ENCODE data around the gene RFTN1.
A peak's percentile ranks its signal among the peaks of the same experiment; 100 is the strongest.

The RFTN1 gene, protein sequence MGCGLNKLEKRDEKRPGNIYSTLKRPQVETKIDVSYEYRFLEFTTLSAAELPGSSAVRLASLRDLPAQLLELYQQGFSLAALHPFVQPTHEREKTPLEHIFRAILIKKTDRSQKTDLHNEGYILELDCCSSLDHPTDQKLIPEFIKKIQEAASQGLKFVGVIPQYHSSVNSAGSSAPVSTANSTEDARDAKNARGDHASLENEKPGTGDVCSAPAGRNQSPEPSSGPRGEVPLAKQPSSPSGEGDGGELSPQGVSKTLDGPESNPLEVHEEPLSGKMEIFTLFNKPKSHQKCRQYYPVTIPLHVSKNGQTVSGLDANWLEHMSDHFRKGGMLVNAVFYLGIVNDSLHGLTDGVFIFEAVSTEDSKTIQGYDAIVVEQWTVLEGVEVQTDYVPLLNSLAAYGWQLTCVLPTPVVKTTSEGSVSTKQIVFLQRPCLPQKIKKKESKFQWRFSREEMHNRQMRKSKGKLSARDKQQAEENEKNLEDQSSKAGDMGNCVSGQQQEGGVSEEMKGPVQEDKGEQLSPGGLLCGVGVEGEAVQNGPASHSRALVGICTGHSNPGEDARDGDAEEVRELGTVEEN

DNA sequence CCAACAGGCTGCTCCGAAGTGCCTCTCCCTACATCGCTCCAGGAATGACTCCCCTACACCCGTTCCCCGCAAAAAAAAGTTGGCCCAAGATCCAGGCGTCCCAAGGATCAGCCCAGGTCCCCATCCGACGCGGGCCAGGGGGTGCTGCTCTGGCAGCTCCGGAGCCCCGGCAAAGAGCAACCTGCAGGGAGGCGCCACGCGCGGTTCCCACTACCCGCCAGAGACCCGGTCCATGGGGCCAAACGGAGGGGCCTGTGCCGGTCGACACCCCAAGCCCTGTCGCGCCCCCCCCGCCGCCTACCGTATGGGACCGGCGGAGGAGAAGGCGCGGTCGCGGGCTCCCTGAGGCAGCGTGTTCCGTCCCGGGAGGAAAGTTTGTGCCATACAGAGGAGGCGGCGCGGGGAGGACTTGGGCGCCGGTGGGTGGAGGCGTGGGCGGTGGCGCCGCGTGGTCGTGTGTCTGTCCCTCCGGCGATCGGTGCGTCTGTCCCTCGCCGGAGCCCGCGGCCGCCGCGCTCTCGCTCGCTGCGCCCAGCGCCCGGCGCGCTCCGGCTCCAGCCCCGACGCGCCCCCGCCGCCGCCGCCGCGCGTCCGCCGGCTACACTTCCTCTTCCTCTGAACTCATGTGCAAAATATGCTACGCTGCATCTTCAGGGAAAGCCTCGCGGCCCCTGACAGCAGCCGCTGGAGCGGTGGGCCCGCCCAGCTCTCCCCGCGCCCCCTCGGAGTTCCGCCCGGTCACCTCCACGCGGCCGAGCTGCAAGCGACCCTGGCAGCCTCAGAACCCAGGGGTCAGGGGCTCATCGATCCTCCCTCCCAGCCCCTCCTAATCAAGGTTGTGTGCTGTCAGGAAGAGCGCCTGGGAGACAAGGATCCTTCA, at the start of gene RFTN1:
TSS of gene RFTN1 (minus strand) at position 559 of the 880 bp plus-strand sequence. CDS start 19,830 bp downstream, outside the sequence.
- no peaks in the 10 kb centered on the region for H3K36me3 Mint-ChIP-seq
- ATAC-seq (ENCODE audit: low read depth) (peak; percentile 26), DNase-seq (ENCODE audit: low spot score in 2 of 2) (peak; percentile 55 to 58)
- H3K27me3 Mint-ChIP-seq: peaks cover 15% of the 10 kb centered on the region
- peak within 1 kb of the TSS; percentile 91 for H3K27ac Mint-ChIP-seq
- peaks cover 56% of the 10 kb centered on the region for H3K4me1 Mint-ChIP-seq
- no peaks in the 10 kb centered on the region for H3K9me3 Mint-ChIP-seq
- H3K4me3 Mint-ChIP-seq: peak within 1 kb of the TSS; percentile 89

DNA sequence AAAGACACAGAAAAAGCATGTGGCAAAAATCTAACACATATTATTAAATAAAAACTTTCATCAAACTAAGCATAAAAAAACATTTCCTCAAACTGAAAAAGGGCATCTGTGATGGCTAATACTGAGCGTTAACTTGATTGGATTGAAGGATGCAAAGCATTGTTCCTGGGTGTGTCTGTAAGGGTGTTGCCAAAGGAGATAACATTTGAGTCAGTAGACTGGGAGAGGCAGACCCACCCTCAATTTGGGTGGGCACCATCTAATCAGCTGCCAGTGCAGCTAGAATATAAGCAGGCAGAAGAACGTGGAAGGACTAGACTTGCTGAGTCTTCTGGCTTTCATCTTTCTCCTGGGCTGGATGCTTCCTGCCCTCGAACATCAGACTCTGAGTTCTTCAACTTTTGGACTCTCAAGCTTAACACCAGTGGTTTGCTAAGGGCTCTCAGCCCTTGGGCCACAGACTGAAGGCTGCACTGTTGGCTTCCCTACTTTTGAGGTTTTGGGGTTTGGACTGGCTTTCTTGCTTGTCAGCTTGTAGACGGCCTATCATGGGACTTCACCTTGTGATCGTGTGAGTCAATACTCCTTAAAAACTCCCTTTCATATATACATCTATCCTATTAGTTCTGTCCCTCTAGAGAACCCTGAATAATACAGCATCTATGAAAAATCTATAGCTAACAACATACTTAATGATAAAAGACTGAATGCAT, 46.3 kb upstream of the RFTN1 start:
- ATAC-seq (ENCODE audit: low read depth) (no peak), DNase-seq (ENCODE audit: low spot score in 2 of 2) (no peak)
- H3K4me1 Mint-ChIP-seq: no peaks in the 10 kb centered on the region
- no peak overlapping the region for H3K27ac Mint-ChIP-seq
- H3K27me3 Mint-ChIP-seq: no peaks in the 10 kb centered on the region
- no peaks in the 10 kb centered on the region for H3K36me3 Mint-ChIP-seq
- no peak overlapping the region for H3K4me3 Mint-ChIP-seq
- peaks cover 4% of the 10 kb centered on the region for H3K9me3 Mint-ChIP-seq

DNA sequence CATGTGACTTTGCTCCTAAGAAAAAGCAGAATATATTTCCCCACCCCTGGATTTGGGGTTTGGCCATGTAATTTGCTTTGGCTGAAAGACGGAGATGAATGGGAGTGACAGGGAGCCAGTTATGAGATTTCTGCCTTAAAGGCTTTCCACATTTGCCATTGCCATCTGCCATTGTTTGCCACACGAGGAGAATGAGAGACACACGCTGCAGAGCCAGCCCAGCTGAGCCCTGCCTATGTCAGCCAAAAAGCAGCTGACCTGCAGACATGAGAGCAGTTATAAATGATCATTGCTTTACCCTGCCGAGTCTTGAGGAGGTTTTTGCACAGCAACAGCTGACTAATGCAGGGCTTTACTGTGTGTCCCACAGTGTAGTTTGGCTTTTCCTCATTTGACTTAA, 40.6 kb upstream of the RFTN1 start:
- no peaks in the 10 kb centered on the region for H3K4me1 Mint-ChIP-seq
- DNase-seq (ENCODE audit: low spot score in 2 of 2) (no peak), ATAC-seq (ENCODE audit: low read depth) (no peak)
- no peak overlapping the region for H3K27ac Mint-ChIP-seq
- no peaks in the 10 kb centered on the region for H3K9me3 Mint-ChIP-seq
- no peaks in the 10 kb centered on the region for H3K36me3 Mint-ChIP-seq
- no peak overlapping the region for H3K4me3 Mint-ChIP-seq
- peaks cover 17% of the 10 kb centered on the region for H3K27me3 Mint-ChIP-seq

DNA sequence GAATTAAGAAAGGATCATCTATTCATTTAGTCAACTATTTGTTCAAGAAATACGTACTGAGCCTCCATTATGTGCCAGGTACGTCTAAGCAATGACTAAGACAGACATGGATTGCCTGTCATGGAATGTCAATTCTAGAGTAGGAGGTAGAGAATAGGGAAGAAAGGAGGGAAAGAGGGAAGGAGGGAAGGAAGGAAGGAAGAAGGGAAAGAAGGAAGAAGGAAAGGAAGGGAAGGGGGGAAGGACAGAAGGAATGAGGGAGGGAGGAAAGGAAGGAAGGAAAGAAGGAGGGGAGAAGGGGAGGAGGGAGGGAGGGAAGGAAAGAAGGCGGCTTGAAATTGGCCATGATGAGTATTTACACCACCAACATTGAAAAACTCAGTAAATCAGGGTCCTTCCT, 39.3 kb upstream of the RFTN1 start:
- H3K27me3 Mint-ChIP-seq: peaks cover 17% of the 10 kb centered on the region
- H3K4me1 Mint-ChIP-seq: no peaks in the 10 kb centered on the region
- no peaks in the 10 kb centered on the region for H3K36me3 Mint-ChIP-seq
- H3K4me3 Mint-ChIP-seq: no peak overlapping the region
- ATAC-seq (ENCODE audit: low read depth) (no peak), DNase-seq (ENCODE audit: low spot score in 2 of 2) (no peak)
- H3K9me3 Mint-ChIP-seq: no peaks in the 10 kb centered on the region
- H3K27ac Mint-ChIP-seq: no peak overlapping the region

DNA sequence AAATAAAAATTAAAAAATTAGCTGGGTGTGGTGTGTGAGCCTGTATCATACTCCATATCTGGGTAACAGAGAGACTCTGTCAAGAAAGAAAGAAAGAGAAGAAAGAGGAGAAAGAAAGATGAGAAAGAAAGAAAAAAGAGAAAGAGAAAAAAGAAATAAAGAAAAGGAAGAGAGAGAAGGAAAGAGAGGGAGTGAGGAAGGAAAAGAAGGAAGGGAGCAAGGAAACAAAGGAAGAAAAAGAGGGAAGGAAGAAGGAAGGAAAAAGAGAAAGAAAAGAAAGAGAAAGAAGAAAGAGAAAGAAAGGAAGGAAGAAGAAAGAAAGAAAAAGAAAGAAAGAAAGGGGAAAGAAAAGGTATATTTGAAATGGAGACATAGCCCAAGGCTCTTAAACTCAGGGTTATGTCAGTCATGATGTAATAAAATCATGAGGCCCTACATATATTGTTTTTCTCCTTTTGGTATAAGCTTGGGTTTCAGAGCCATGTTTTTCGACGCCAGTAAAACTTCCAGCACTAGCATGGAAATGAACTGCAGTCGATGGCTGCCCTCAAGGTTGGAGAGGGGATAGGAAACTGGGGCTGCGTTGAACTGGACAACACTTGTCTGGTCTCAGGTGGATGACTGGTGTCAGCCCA, 38.0 kb upstream of the RFTN1 start:
- Mint-ChIP-seq H3K27me3 (peaks cover 17% of the 10 kb centered on the region), H3K27ac (no peak overlapping the region), H3K9me3 (no peaks in the 10 kb centered on the region), H3K36me3 (no peaks in the 10 kb centered on the region), H3K4me3 (no peak overlapping the region), H3K4me1 (no peaks in the 10 kb centered on the region)
- DNase-seq (ENCODE audit: low spot score in 2 of 2) (no peak), ATAC-seq (ENCODE audit: low read depth) (no peak)

DNA sequence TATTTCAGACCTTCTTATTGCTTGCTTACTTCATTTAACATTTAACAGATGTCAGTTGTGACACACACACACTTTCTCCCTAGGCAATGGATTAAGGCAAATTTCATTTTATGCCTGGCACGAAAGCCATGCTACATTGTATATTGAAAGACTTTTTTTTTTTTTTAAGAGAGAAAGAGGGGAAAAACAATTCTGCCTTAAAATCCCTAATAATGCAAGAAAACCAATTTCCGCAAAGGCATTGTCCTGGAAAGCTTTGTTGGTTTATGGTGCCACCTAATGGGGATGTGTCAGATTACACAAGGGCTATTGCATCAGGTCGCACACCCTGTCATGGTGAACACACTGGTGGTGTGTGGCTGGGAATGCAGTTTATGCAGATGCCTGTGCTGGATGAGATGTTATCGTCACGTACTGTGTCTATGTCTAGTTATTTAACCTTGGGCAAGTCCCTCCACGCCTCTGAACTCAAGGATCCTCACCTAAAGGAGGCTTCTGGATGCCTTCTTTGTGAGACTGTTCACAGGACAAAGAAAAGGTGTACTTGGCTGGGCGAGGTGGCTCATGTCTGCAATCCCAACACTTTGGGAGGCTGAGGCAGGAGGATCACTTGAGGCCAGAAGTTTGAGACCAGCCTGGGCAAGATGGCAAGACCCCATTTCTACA, 37.3 kb upstream of the RFTN1 start:
- Mint-ChIP-seq H3K4me3 (no peak overlapping the region), H3K27me3 (peaks cover 17% of the 10 kb centered on the region), H3K4me1 (no peaks in the 10 kb centered on the region)

DNA sequence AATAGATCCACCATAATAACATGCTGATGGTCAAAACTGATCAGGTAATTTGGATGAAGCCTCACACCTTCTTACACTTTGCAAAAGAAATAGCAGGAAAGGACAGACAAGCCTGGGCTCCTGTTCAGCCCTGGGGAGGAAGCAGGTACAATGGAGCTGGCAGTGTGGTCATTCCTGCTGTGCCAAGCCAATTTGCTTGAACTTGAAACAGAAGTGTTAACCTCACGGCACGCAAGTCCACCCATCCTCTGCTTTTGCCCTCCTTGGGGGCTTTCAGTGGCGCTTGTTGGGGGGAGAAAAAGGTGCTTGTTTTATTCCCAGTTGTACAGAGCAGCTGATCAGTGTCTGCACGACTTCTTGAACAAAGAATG, 36.8 kb upstream of the RFTN1 start:
- Mint-ChIP-seq H3K4me1 (no peaks in the 10 kb centered on the region), H3K9me3 (no peaks in the 10 kb centered on the region), H3K27me3 (peaks cover 17% of the 10 kb centered on the region), H3K36me3 (no peaks in the 10 kb centered on the region), H3K4me3 (no peak overlapping the region), H3K27ac (no peak overlapping the region)
- no peak for ATAC-seq (ENCODE audit: low read depth)
- DNase-seq (ENCODE audit: low spot score in 2 of 2): no peak

More for the DNA sequence above, 37.3 kb upstream of the RFTN1 start:
- H3K9me3 Mint-ChIP-seq: no peaks in the 10 kb centered on the region
- H3K27ac Mint-ChIP-seq: no peak overlapping the region
- no peaks in the 10 kb centered on the region for H3K36me3 Mint-ChIP-seq
- ATAC-seq (ENCODE audit: low read depth) (peak; percentile 95), DNase-seq (ENCODE audit: low spot score in 2 of 2) (peak; percentile 73 to 78)

DNA sequence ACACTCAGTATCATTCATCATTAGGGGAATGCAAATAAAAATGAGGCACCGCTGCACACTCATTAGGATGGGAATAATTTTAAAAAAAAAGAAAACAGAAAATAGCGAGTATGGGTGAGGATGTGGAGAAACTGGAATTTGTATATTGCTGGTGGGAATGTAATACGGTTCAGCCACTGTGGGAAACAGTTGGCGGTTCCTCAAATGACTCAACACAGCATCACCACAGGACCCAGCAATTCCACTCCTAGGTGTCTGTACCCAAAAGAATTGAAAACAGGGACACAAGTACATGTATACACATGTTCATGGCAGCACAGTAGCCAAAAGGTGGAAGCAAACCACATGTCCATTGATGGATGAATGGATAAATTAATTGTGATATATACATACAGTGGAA, 35.2 kb upstream of the RFTN1 start:
- H3K4me3 Mint-ChIP-seq: no peak overlapping the region
- no peaks in the 10 kb centered on the region for H3K36me3 Mint-ChIP-seq
- no peaks in the 10 kb centered on the region for H3K4me1 Mint-ChIP-seq
- H3K27ac Mint-ChIP-seq: no peak overlapping the region
- H3K9me3 Mint-ChIP-seq: no peaks in the 10 kb centered on the region
- H3K27me3 Mint-ChIP-seq: peaks cover 20% of the 10 kb centered on the region
- no peak for DNase-seq (ENCODE audit: low spot score in 2 of 2)
- no peak for ATAC-seq (ENCODE audit: low read depth)

DNA sequence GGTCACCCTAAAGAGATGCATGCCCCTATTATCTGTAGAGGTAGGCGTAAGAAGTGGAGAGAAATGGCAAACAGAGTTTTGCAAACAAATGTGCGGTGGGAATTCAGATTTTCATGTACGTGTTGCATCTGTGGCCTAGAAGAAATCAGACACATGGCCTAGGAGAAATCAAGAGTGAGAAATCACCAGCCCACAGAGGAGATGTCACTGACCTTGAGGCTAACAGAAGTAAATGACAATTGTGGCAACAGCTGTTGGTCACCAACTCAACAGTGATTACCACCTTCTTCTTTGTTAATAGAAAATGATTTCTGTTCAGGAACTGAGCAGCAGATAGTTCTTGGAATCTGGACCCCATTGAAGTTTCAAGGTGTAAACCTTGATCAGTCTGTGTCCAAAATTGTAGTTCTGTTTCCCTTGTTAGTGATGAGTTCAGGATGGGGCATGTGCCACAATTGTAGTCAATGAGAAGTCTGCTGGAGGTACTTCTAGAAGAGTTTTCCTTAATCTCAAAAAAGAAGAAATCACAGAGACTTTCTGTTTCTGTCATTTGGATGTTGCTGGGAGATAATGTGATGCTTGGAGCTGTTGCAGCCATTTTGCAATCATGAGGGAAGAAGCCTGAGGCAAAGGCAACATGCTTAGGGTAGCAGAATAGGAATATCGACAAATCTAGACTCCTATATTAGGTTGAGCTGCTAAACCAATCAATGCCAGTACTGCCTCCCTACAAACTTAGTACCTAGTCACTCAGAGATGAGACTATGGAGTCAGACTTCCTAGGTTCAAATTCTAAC, 34.3 kb upstream of the RFTN1 start:
- DNase-seq (ENCODE audit: low spot score in 2 of 2) (no peak), ATAC-seq (ENCODE audit: low read depth) (no peak)
- Mint-ChIP-seq H3K4me1 (no peaks in the 10 kb centered on the region), H3K4me3 (no peak overlapping the region), H3K36me3 (no peaks in the 10 kb centered on the region), H3K27ac (no peak overlapping the region), H3K9me3 (no peaks in the 10 kb centered on the region), H3K27me3 (peaks cover 15% of the 10 kb centered on the region)

DNA sequence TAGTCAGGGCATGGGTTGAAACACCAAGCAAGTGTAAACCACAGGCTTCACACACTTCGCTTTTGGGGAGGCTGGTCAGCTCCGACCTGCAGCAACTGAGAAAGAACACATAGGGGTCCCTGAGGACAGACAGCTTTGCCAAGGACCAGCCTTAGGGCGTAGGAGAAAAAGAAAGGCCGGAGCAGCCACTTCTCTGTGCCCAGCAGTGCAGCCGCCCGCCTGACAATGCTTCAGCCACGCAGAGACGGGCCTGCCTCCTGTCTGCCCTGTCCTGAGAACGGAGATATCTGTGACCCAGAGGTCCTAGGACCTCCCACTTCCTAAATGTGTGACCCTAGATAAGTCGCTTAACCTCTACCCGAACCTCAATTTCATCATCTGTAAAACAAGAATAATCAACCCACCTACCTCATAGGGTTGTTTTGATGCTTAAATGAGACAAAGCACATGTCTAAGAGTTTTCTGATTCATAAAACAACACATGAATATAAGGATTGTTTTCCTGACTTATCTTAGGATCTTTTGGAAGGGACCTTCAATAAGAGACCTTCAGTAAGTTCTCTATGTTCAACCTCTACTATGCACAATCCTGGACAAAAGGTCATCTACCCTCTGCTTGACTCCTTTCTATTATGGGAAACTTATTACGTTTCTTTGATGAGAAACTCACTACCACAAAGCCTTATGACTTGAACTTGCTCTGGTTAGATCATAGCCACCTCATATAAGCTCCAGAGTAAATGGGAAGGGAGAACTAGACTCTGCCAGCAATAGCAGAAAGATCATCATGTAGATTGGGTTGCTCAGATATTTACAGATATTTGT, 32.9 kb upstream of the RFTN1 start:
- DNase-seq (ENCODE audit: low spot score in 2 of 2) (no peak), ATAC-seq (ENCODE audit: low read depth) (no peak)
- Mint-ChIP-seq H3K27me3 (peaks cover 9% of the 10 kb centered on the region), H3K27ac (no peak overlapping the region), H3K9me3 (no peaks in the 10 kb centered on the region), H3K4me1 (no peaks in the 10 kb centered on the region), H3K36me3 (no peaks in the 10 kb centered on the region), H3K4me3 (no peak overlapping the region)

DNA sequence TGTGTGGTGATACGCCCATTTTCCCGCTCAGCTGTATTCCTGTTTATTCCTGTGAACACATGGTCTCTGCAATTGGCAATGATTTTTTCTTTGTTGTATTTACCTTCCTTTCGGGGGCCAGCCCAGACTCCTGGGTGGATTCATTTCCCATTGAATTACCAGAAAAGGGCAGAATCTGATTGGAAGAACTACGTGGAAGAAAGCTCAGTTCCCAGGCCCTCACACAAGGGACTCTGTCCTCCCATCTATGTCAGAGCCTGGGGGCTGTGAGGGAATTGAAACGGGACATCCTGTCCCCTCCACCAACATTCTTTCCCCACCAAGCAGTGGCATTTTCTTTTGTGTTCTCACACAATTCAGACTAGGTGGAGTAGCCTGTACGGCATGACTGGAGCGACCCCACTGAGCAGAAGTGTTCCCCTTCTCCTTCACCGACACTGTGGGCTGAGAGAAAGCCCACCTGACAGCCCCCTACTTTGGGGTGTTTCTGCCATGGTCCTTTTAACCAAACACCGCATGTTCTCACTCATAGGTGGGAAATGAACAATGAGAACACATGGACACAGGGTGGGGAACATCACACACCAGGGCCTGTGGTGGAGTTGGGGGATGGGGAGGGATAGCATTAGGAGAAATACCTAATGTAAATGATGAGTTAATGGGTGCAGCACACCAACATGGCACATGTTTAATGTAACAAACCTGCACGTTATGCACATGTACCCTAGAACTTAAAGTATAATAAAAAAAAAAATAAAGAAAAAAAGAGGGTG, 32.1 kb upstream of the RFTN1 start:
- Mint-ChIP-seq H3K27me3 (peaks cover 4% of the 10 kb centered on the region), H3K4me3 (no peak overlapping the region), H3K9me3 (no peaks in the 10 kb centered on the region), H3K36me3 (no peaks in the 10 kb centered on the region), H3K27ac (peak overlapping the region; percentile 43), H3K4me1 (no peaks in the 10 kb centered on the region)
- ATAC-seq (ENCODE audit: low read depth) (no peak), DNase-seq (ENCODE audit: low spot score in 2 of 2) (no peak)
